Measurements from ENCODE around the gene UNC5B.

Gene UNC5B

DNA sequence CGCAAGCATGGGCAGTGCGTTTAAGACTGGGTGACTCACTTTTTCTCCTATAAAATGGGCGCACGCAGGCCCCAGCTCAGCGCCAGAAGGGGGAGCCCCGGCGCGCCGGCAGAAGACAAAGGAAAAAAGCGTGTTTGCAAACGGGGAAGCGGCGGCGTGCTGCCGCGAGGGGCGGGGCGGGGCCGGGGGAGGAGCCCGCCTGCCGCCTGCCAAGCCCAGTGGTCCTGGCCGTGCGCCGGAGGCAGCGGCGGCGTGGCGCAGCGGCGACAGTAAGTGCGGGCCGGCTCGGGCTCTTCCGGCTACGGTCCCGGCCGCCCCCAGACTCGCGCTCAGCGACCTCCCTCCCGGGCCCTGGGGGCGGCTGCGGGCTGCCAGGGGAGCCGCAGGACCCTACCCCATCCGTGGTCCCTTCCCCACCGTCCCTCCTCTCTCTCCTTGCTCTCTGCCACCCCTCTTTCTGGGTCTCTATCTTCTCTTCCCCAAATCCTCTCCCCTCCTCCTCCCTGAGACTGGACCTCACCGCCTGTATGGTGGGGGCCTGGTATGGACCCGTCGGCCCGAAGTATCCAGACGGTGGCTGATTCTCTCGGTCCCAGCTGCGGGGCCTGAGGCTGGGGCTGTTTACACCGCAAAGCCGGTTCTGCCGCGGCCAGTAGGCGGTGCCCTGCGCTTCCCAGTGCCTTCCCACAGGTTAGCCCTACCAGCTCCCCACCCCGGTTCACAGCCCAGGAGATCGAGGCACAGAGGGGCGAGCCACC, 106.9 kb downstream of the UNC5B start, which contains the start of gene SLC29A3:
SLC29A3 (plus strand) TSS at position 218 of the 758 bp plus-strand sequence; CDS start at position 269, 51 bp downstream.
- DNase-seq (ENCODE audit: low read depth in 2 of 2): peak; percentile 76 to 81

DNA sequence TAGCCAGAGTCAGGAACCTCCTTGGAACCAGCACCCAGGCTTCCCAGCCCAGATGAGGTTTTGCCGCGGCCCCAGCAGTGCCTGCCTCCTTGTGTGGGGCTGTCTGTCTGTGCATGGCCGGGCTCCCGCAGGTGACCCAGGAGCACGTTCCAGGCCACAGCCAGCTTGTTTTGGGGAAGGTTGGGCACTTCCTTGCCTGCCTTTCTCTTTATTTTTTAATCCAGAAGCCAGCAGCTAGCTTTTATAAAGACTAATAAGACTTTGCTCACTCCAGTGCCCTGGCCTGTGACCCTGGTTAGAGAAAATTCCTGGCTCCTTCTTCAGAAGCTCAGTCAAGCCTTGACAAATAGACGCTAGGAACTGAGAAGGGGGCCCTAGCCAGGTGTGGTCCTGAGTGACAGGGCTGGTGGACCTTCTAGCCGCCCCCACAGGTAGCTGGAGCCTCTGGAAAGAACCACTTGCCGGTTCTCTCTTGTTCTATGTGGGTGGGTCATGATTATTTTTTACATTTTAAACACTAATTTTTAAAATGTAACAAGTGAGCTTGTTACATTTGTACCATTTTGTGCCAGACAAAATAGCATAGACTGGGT, 107.5 kb downstream of the UNC5B start:
- DNase-seq (ENCODE audit: low read depth in 2 of 2): no peak

DNA sequence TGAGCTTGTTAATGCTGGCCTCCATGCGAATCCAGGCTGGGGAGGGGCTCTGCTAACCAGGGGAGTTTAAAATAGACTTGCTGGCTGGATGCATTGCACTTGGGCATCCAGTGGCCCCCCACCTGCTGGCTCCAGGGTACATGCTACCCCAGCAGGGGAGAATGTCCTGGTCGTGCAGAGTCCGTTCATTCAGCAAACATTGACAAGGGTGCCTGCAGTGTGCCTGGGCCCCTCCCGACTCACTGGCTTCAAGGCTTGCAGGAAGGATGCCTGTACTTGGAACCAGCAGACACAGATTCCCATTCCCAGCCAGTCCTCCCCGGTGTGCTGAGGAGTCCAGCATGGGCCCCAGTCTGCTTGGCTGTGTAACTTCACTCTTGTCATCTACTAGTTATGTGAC, 108.2 kb downstream of the UNC5B start:
- no peak for DNase-seq (ENCODE audit: low read depth in 2 of 2)

DNA sequence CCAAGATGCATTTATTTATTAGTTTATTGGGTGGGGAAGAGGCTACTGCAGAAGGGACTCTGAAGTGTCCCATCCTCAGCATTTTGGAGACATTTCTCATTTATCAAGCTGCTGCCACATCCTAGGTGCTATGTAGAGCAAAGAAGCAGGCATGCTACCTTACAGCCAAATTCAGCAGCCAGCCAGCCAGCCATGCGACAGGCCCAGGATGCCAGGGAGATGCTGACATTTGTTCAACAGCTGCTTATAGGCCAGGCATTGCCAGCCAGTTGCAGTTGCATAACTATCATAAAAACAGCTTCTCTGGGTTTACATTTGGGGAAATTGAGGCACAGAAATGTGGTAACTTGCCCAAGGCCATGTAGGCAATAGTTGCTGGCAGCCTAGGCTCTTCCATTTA, 109.0 kb downstream of the UNC5B start:
- DNase-seq (ENCODE audit: low read depth in 2 of 2): no peak

DNA sequence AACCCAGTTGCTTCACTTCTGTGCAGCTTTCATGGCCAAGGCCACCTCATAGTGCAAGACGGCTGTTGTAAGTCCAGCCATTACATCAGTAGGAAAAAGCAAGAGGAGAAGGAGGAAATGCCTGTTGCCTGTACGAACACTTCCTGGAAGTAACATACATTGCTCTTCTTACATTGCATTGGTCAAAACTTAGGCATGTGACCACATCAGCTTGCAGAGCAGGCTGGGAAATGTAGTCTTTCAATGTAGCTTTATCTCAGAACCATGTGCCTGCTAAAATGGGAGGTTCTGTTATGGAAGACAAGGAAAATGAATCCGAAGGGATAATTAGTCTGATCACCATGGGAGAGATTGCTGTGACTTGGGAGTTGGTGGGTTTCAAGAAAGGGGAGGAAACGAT, 111.0 kb downstream of the UNC5B start:
- DNase-seq (ENCODE audit: low read depth in 2 of 2): no peak

DNA sequence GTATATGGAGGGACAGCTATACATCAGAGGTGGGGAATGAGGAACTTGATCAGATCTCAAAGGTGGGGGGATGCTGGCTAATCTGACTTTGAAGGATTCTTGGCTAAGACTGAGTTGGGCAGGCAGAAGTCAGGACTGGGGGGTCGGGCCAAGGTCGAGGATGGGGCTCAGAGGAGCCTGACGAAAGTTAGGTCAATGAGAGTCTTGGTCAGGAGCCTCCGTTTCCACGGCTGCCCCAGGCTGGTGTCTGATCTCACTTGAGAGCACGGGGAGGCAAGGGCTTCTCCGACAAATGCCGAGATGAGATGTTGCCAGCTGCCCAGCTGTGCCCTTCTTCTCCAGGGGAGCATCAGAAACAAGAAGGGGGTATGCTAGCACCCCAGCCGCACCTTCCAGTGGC, 112.4 kb downstream of the UNC5B start:
- DNase-seq (ENCODE audit: low read depth in 2 of 2): no peak

DNA sequence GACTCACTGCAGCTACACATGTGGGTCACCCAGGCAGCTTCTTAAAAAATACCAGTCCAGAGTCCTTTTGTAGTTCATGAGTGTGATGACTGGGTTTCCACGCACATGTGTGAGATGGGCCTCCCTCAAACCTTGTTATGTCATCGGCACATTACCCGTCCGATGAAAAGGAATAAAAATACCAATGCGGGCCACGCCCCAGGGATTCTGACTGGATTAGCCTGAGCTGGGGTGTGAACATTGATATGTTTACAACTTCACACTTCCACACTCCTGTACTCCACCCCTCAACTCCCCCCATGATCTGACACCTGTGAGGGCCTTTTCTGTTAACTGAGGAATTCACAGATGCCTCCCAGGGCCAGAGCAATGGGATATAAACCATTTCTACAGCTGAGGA, 112.9 kb downstream of the UNC5B start:
- no peak for DNase-seq (ENCODE audit: low read depth in 2 of 2)

DNA sequence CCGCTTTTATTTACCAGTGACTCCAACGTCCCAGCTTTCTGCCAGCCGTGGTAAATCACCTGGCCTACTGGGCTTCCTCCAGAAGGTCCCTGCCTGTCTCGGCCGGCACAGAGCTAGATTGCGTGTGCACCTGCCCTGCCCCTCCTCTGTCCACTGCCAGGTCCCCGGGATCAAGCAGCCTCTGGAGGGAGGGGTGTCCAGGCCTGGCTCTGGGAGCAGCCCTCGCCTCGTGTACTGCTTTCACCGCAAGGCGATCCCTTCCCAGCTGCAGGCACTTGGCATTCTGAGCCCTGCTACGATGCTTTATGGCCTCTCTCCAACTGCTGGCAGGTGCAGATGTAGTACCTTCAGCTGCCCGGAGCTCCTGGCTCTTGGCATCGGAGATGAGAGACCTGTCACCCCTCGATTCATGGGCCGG, 114.1 kb downstream of the UNC5B start:
- no peak for DNase-seq (ENCODE audit: low read depth in 2 of 2)

DNA sequence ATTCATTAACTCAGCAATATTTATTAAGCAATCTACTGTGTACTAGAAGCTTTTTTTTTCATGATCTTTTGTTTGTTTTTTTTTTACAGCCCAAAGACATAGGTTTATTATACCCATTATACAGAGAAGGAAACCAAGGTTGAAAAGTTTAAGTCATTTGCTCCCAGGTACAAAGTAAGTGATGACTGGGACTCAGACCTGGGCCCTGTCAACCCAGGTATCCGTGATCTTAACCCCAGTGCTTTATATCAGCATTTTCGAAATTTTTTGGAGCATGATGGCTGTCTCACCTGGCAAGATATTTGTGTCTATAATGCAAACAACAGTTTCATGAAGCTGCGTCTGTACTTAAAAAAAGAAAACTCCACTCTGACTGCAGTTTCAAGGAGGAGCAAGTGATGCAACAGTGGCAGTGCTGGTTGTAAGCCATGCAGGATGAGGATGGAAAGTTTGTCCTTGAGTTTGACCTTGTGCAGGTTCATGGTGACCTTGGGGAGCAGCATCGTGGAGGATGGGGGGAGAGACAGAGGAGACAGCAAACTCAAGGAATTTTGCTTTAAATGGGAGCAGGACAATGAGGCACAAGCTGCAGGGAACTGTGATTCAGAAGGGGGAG, 118.5 kb downstream of the UNC5B start:
- DNase-seq (ENCODE audit: low read depth in 2 of 2): no peak

DNA sequence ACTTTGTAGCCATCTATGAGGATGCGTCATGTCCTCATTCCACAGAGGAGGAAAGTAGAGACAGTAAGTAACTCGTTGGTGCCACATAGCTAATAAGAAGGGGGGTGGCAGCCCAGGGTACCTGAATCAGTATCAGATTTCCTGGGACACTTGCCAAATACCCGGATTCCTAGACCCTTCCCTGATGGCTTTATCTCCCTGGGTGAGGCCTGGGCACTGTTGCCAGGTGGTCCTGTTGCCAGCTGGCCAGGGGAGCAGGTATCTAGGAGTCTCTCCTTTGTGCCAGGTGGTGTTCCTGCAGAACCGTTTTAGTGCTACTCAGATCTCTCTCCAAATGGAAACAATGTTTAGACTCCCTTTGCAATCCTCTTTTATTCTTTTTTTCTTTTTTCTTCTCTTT, 119.4 kb downstream of the UNC5B start:
- DNase-seq (ENCODE audit: low read depth in 2 of 2): no peak

DNA sequence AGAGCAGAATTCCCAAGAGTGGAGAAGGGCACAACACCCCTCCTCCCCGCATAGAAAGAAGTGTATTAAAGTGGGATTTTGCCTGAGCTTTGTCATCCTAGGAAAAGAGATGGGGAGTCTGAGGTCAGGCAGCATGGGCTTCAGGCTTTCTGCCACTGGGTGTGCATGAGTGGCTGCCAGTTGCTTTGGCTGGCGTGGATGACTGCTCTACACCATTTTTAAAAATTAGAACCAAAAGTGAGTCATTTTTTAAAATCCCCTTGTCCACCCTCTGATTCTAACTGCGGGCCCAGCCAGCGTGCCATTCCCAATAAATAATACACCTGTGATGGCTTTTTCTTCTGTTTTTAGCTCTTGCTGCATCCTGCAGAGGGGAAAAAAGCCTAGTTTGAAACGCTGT, 120.1 kb downstream of the UNC5B start:
- no peak for DNase-seq (ENCODE audit: low read depth in 2 of 2)

DNA sequence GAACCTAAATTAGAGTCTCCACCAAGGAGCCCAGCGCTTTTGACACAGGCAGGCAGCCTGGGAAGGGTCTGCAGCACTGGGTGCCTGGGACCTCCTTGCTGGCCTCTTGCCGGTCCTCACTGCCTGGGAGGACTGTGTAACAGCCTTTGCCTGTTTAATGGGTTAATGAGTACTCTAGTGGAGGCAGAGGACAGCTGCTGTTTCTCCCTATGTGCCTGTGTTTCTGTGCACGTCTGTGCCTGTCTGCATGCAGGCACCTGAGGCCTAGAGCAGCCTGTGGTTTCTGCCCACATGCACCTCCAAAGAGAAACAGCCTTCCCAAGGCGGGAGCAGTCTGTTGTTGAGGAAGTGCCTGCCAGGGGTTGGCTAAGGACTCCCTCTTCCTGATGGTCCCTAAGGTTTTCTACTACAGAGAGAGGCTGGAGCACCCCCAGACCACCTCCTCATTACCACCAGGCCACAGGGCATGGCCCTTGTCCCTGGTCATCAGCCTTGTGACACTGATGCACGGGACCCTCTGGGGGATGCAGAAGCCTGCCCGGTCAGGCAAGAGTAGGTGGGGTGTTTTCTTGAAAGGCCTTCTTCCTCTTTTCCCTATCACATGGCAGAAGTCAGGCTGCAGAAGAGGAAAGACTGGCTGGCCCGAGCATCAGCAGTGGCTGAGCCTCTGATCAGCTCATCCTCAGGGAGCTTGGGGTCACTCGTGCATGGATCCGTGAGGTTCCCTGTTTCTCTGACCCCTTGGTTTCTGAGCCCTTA, 120.9 kb downstream of the UNC5B start:
- DNase-seq (ENCODE audit: low read depth in 2 of 2): no peak

DNA sequence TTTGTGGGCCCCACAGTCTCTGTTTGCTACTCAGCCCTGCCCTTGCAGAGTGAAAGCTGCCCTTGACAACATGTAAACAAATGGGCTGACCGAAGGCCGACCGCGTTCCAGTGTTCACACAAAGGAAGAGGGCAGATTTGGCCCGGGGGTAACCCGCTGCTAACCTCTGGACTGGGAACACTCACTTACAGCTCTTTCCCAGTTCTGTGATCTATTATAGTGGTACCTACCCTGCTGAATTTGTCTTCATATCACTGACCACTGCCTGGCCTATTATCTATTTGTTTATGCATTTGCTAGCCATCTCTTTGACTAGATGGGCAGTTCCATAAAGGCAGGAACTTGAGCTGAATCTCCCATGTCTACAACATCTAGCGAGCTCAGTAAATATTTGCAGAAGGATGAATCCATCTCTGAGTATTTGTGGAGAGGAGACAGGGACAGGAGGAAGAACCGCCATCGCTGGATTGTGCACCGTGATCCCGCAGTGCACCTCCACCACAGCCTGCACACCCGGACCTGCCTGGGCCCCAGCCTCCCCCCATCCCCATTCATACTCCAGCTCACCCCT, 121.9 kb downstream of the UNC5B start:
- no peak for DNase-seq (ENCODE audit: low read depth in 2 of 2)

DNA sequence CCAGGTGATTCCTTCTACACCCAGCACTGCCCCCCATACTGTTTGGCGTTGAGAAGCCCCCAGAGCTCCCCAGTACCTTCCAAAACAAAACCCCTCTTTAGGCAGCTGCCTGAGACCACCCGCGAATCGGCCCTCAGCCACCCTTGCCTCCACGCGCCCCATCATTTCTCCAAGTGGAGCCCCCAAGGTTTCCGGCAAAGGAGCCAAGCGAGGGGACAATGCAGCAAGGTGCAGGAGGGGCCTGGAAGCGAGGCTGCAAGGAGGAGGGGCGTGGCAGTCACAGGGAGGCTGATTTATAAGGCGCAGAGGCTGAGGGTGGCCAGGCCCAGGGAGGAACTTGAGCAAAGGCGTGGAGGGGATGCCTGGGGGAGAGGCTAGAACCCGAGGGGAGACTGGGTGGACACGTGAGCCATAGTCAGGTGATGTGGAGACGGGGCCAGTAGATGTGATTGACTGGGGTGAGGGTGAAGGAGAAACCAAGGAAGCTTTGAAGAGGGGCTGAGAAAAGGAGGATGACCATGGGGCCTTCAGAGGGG, 122.9 kb downstream of the UNC5B start:
- DNase-seq (ENCODE audit: low read depth in 2 of 2): no peak

DNA sequence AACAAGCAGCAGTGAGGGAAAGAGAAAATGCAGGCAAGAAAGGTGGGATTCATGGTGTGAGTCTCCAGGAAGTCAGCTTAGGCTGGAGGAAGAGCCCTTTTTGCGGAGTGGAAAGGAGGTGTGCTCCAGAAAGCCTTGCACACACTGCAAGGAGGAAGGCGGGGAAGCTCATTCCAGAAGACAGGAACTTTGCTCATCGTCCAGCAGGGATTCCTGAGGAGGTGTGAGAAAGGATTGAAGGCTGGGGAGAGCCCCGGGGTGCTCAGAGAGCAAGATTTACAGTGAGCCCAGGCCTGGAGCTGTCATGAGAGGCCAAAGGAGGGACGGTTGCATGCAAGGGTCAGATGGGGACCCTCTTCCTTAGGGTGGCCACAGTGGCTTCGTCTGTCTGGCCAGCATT, 124.3 kb downstream of the UNC5B start:
- DNase-seq (ENCODE audit: low read depth in 2 of 2): no peak

DNA sequence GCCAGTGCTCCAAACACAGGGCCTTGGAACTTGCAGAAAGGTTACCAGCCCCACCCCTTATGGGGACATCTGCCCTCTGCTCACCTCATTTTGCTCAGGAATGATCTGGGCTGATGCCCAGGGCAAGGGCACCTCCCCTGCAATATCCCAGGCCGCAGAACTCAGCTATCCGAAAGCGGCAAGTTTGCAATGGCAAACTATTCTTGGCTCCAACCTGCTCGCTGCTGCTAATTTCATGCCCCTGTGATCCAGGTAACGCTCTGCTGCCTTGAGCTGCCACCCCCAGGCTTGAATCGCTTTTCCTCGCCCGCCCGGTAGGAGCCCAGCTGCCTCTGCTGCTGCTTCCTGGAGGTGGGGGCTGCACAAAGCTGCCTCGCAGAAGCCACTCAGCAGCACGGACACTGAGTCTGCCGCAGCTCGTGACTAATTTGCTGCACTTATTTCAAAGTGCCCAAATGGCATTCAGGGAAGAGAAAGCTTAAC, 124.9 kb downstream of the UNC5B start:
- DNase-seq (ENCODE audit: low read depth in 2 of 2): no peak

DNA sequence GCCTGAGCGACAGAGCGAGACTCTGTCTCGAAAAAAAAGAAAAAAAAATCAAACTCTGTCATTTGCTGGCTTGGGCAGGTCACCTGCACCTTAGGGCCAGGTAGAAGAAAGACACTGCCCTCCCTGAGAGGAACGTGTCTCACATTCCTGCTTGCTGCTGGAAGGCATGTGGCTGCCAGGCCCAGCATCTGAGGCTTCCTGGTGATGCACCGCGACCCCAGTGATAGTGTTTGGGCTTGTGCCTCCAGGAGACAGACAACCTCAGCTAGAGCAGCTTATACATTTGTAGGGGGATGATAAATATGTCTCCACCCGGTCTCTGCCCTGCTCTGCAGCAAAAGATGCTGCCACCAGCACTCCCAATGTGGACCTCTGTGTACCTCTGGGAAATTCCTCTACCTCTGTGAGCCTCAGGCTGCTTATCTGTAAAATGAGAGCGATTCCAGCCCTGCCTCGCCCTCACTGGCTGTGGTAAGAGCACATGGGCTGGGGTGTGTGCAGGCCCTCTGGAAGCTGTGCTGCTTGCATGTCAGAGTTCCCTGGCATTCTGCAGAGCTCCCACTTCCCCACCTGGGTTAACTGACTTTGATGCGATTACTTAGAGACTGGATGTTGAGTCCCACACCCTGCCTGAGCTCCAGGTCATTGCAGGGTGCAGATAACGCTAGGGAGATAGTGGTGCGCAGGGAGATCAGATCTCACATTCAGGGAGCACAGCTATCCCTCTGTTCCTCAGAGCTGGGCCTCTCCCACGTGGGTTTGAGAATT, 126.5 kb downstream of the UNC5B start:
- DNase-seq (ENCODE audit: low read depth in 2 of 2): no peak

DNA sequence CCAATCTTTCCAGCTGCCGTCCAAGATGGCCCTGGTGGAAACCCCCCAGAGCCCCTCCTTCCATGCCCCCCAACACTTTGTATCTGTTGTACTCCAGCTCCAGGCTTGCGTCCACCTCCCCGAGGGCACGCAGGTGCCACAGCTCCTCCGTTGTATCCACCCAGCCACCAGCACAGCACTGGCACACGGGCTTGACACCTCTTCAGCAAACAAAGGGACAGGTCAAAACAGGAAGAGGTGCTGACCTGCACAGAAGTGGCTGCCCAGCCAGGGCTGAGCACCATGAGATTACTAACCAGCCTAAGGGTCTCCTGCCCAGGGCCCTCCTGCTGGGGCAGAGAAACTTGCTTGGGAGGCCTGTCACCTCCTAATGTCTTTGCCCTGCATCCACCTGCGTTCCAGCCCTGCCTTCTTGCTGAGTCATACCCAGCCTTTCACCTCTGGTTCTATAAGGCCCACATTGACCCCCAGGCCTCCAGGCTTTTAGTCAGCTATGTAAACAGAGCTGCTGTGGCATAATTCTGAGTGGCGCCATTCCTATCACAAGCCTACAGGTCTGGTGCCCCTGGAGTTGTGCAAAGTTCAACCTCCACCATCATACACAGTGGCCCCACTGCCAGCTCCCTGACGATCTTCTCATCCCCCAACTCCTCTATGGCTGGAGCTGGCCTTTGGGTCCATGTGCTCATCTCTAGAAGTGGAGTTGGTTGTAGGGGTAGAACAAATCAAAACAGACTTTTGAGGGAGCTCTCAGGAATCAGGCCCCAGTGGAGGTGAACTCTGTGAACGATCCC, 127.6 kb downstream of the UNC5B start:
- DNase-seq (ENCODE audit: low read depth in 2 of 2): no peak

DNA sequence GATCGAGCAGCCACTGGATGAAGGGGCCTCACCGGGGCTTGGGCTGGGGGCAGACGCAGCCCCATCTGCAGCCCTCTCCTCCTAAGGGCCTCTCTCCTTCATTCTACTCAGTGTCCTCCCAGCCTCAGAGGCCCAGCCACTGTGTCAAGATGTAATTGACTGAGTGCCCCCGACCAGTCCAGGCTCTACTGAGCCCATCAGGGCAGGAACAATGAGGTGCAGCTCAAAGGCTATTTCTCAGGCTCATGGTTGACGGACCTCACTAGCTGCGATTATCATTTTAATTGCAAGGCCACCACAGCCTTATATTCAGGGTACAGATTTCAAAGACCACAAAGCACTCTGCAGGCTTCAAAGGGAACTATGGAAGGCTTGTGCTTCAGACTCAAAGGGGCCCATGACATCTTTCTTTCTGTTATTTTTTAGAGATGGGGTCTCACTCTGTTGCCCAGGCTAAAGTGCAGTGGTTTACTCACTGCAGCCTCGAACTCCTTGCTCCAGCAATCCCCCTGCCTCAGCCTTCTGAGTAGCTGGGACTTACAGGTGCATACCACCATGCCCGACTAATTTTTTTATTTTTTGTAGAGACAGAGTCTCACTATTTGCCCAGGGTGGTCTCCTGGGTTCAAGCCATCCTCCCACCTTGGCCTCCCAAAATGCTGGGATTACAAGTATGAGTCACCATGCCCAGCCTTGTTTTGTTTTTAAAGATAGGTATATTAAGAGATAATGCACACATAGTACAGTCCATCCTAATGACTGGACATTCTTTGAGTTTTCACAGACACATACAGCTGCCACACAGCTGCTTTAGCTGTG, 130.4 kb downstream of the UNC5B start:
- DNase-seq (ENCODE audit: low read depth in 2 of 2): no peak
